ENCODE measurements around the gene HDAC4. TPM values are rescaled to one million over a fixed set of nuclear protein-coding genes. Genes with fewer than 3 reads are reported as not detected.
A peak's percentile ranks its signal among the peaks of the same experiment; 100 is the strongest.

Gene HDAC4
- total and polyA plus RNA-seq, 4 donors, result 2.9 to 37.2 (median 4.4) TPM

DNA sequence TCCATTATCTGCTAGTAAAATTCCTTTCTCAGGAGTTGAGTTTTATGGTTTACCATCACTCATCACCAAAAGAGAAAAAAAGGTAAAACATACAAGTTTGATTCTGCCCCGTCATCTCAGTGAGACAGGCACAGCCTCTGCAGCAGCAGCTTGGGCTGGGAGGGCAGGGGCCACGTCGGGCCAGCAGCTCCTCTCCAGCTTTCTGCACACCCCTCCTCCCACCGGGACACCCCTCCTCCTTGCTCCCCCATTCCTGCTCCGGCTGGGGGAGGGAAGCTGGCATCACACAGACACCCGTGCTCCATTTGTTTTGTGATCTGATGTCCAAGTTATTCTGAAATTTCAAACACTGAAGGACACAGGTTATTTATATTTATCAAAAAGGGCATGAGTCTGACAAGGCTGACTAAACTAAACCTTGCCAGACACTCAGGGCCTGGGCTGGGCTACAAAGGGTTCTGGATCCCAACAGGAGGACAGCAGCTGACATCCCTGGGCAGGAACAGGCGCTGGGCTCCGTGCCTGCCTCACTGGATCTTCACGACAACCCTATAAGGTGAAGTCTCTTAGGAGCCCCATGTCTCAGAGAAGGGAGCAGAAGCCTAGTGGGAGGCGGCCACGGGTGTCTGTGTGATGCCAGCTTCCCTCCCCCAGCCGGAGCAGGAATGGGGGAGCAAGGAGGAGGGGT is 71.4 kb downstream of the HDAC4 start:
- Histone ChIP-seq H3K36me3 (ENCODE audit: control insufficient read depth in 4 of 4, insufficient read depth in 3 of 4, low read depth in 1 of 4, low read length in 3 of 4) (no peaks in the 10 kb centered on the region), H3K9ac (ENCODE audit: low read depth in 1 of 2, low read length in 2 of 2) (no peak overlapping the region), H3K4me3 (ENCODE audit: low read depth in 1 of 3, low read length in 3 of 3) (no peak overlapping the region), H3K9me3 (ENCODE audit: control insufficient read depth in 4 of 4, low read length in 3 of 4) (no peaks in the 10 kb centered on the region), H3K27me3 (ENCODE audit: control insufficient read depth in 4 of 4, insufficient read depth in 4 of 4, low read length in 3 of 4) (no peaks in the 10 kb centered on the region), H3K27ac (ENCODE audit: low read depth in 1 of 2, low read length in 2 of 2) (peak overlapping the region; percentile 58 to 63), H3K4me1 (ENCODE audit: control insufficient read depth in 4 of 4, insufficient read depth in 4 of 4, low read length in 3 of 4) (peaks cover 20 to 42% (median 35%) of the 10 kb centered on the region in 4 donors)
- 38% methylated on average over 12 of the region's 12 CpGs for WGBS
- DNase-seq (ENCODE audit: low spot score), result no peak
- no peak for TF ChIP-seq JUND (IDR thresholded peaks at IDR 0.05)
- no peak for TF ChIP-seq NR2F2 (IDR thresholded peaks at IDR 0.05)

DNA sequence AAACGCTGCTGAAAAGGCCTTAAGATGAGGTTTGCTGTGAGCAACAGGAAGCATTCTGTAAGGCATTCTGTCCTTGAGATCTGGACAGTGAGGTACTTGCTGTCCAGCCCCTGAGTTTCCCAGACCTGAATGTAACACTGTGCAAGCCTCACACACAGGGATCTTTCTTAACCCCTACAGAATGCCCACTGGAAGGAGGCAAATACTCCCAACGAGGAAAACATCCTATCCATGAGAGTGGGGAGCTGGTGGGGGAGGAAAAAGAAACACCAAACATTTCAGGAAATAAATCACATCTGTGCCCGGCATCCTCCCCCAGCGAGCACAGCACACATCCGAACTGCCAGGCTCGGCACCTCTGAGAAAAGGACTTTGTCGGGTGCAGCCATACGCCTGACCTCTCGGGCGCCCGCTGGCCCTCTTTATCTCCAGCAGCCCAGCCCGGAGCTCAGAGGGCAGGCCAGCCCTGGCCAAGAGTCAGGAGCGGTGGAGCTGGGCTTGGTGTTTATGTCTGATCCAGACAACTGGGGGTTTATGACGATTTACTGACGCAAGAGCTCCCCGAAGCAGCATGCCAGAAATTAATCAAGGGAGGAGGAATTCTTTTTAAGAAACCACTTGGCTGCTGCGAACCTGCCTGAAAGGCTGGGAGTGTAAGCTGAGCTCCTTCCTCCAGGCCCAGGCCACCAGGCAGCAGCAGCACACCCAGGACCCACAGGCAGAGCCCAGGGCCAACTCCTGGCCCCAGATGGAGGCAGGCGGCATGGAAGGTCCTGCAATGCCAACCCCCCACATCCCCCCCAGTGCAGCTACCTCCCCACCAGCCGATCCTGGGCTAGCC is 72.2 kb downstream of the HDAC4 start:
- peak; percentile 61 for TF ChIP-seq YY1 (IDR thresholded peaks at IDR 0.05)
- peak; percentile 84 for TF ChIP-seq SP1 (IDR thresholded peaks at IDR 0.05)
- TF ChIP-seq TAF1 (conservative IDR thresholded peaks at IDR 0.05), result no peak
- no peak for TF ChIP-seq FOXA1 (IDR thresholded peaks at IDR 0.05)
- TF ChIP-seq, protein P1, sequence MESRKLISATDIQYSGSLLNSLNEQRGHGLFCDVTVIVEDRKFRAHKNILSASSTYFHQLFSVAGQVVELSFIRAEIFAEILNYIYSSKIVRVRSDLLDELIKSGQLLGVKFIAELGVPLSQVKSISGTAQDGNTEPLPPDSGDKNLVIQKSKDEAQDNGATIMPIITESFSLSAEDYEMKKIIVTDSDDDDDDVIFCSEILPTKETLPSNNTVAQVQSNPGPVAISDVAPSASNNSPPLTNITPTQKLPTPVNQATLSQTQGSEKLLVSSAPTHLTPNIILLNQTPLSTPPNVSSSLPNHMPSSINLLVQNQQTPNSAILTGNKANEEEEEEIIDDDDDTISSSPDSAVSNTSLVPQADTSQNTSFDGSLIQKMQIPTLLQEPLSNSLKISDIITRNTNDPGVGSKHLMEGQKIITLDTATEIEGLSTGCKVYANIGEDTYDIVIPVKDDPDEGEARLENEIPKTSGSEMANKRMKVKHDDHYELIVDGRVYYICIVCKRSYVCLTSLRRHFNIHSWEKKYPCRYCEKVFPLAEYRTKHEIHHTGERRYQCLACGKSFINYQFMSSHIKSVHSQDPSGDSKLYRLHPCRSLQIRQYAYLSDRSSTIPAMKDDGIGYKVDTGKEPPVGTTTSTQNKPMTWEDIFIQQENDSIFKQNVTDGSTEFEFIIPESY (IDR thresholded peaks at IDR 0.05), result peak; percentile 45
- TF ChIP-seq, protein P2, sequence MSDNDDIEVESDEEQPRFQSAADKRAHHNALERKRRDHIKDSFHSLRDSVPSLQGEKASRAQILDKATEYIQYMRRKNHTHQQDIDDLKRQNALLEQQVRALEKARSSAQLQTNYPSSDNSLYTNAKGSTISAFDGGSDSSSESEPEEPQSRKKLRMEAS (IDR thresholded peaks at IDR 0.05), result no peak
- peak; percentile 78 for TF ChIP-seq REST (IDR thresholded peaks at IDR 0.05)
- peak; percentile 94 for TF ChIP-seq RXRA (IDR thresholded peaks at IDR 0.05)
- TF ChIP-seq GABPA (IDR thresholded peaks at IDR 0.05 in 1 of 2, conservative IDR thresholded peaks at IDR 0.05 in 1 of 2), result peak in 1 of 2 donors; percentile 22
- TF ChIP-seq, protein P3, sequence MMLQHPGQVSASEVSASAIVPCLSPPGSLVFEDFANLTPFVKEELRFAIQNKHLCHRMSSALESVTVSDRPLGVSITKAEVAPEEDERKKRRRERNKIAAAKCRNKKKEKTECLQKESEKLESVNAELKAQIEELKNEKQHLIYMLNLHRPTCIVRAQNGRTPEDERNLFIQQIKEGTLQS (IDR thresholded peaks at IDR 0.05), result peak; percentile 61
- TF ChIP-seq HNF4A (conservative IDR thresholded peaks at IDR 0.05), result peak; percentile 98 to 99
- no peak for TF ChIP-seq FOXA2 (IDR thresholded peaks at IDR 0.05)
- peak; percentile 99 for TF ChIP-seq NR2F2 (IDR thresholded peaks at IDR 0.05)
- no peak for TF ChIP-seq EGR1 (IDR thresholded peaks at IDR 0.05; ENCODE audit: low read depth in 2 of 2)
- no peak for TF ChIP-seq CTCF (IDR thresholded peaks at IDR 0.05; ENCODE audit: low read depth, low read length, missing input control)
- peak; percentile 58 to 71 for TF ChIP-seq RAD21 (IDR thresholded peaks at IDR 0.05)
- peak; percentile 92 for TF ChIP-seq HNF4G (IDR thresholded peaks at IDR 0.05)
- TF ChIP-seq JUND (IDR thresholded peaks at IDR 0.05), result peak; percentile 60 to 63
- no peaks in the 10 kb centered on the region for H3K27me3 ChIP-seq (ENCODE audit: control insufficient read depth in 4 of 4, insufficient read depth in 4 of 4, low read length in 3 of 4)
- H3K9ac ChIP-seq (ENCODE audit: low read depth in 1 of 2, low read length in 2 of 2), result peak overlapping the region in 1 of 2 donors; percentile 37
- H3K4me3 ChIP-seq (ENCODE audit: low read depth in 1 of 3, low read length in 3 of 3), result no peak overlapping the region
- WGBS, result 29% methylated on average over 19 of the region's 19 CpGs
- no peaks in the 10 kb centered on the region for H3K36me3 ChIP-seq (ENCODE audit: control insufficient read depth in 4 of 4, insufficient read depth in 3 of 4, low read depth in 1 of 4, low read length in 3 of 4)
- peak overlapping the region; percentile 39 to 63 for H3K27ac ChIP-seq (ENCODE audit: low read depth in 1 of 2, low read length in 2 of 2)
- DNase-seq (ENCODE audit: low spot score), result peak; percentile 49
- no peaks in the 10 kb centered on the region for H3K9me3 ChIP-seq (ENCODE audit: control insufficient read depth in 4 of 4, low read length in 3 of 4)
- H3K4me1 ChIP-seq (ENCODE audit: control insufficient read depth in 4 of 4, insufficient read depth in 4 of 4, low read length in 3 of 4), result peaks cover 20 to 42% (median 35%) of the 10 kb centered on the region in 4 donors
